OCI-LY3 (cell line): Measurements from ENCODE around the gene LRFN2.

Source experiments
- H2AFZ ChIP-seq: fragments of 200-600, 300-600 bp; shearing (Covaris generic); 2 replicates; pipeline ENCODE4 v1.6.0; 2014; ENCODE audit warnings: antibody characterized with exemption, low read depth, low read length
- H3K27ac ChIP-seq: fragments of 200-600, 300-600 bp; sonication (generic); 2 replicates; pipeline ENCODE4 v1.5.1; 2014; ENCODE audit warnings: mild to moderate bottlenecking, low read length, moderate library complexity, mixed read lengths
- H3K27me3 ChIP-seq: fragments of 200-600, 300-600 bp; sonication (generic); 2 replicates; pipeline ENCODE4 v1.6.1; 2014; ENCODE audit warnings: low read depth, low read length, mixed read lengths
- H3K36me3 ChIP-seq: fragments of 200-600, 300-600 bp; sonication (generic); replicated peaks from 2 replicates; pipeline ENCODE3; 2014; ENCODE audit warnings: low read depth, low read length, mixed read lengths
- H3K4me1 ChIP-seq: fragments of 300-600, 200-600 bp; sonication (generic); 2 replicates; pipeline ENCODE4 v1.6.1; 2014; ENCODE audit warnings: low read length, mixed read lengths
- H3K4me2 ChIP-seq: fragments of 200-600, 300-600 bp; sonication (generic); 2 replicates; pipeline ENCODE4 v1.6.1; 2014; ENCODE audit warnings: low read length, mixed read lengths
- H3K4me3 ChIP-seq: fragments of 300-600, 200-600 bp; sonication (generic); 2 replicates; pipeline ENCODE4 v1.5.1; 2014; ENCODE audit warnings: antibody characterized with exemption, mild to moderate bottlenecking, low read length, moderate library complexity
- H3K79me2 ChIP-seq: fragments of 300-600, 200-600 bp; shearing (Covaris generic); 2 replicates; pipeline ENCODE4 v1.6.1; 2014; ENCODE audit warnings: mild to moderate bottlenecking, low read length, mixed read lengths
- H3K9ac ChIP-seq: fragments of 300-600, 200-600 bp; shearing (Covaris generic); 2 replicates; pipeline ENCODE4 v1.6.0; 2014; ENCODE audit warnings: mild to moderate bottlenecking, low read length, moderate library complexity
- H3K9me3 ChIP-seq: fragments of 200-600, 300-600 bp; shearing (Covaris generic); 2 replicates; pipeline ENCODE4 v1.6.1; 2014; ENCODE audit warnings: low read length, mixed read lengths; ENCODE audit not compliant: insufficient read depth
- H4K20me1 ChIP-seq: fragments of 200-600, 300-600 bp; sonication (generic); 2 replicates; pipeline ENCODE4 v1.6.1; 2016; ENCODE audit warnings: low read length, mixed read lengths; ENCODE audit not compliant: insufficient read depth
- CTCF ChIP-seq: fragments of 200-600, 300-600 bp; sonication (generic); IDR thresholded peaks from 2 replicates; pipeline ENCODE4 v1.5.1; 2014; ENCODE audit warnings: antibody characterized with exemption, low read length, low read depth
- EZH2phosphoT487 ChIP-seq: fragments of 200-600 bp; shearing (Covaris generic); IDR thresholded peaks from 2 replicates; pipeline ENCODE4 v1.6.1; 2018; ENCODE audit warnings: antibody characterized with exemption, mixed run types, low read depth

The LRFN2 gene

GRCh38 chr6:40582892-40583291 lies 4.3 kb downstream of the LRFN2 start:
- Histone ChIP-seq H3K36me3 (no peaks in the 10 kb centered on the region), H3K4me2 (no peak overlapping the region)
- TF ChIP-seq CTCF (peak; percentile 27), EZH2phosphoT487 (no peak)

GRCh38 chr6:40579101-40579500 lies 8.1 kb downstream of the LRFN2 start:
- H3K4me3 ChIP-seq, result no peak overlapping the region
- no peaks in the 10 kb centered on the region for H4K20me1 ChIP-seq
- 0 out of 2 replicates have a peak, but pooled peaks cover 5% of the 10 kb centered on the region for H3K27me3 ChIP-seq
- H2AFZ ChIP-seq, result no peak overlapping the region
- H3K9ac ChIP-seq, result no peak overlapping the region
- peaks cover 7% of the 10 kb centered on the region for H3K4me1 ChIP-seq
- no peaks in the 10 kb centered on the region for H3K36me3 ChIP-seq
- no peak overlapping the region for H3K27ac ChIP-seq
- no peaks in the 10 kb centered on the region for H3K9me3 ChIP-seq
- H3K4me2 ChIP-seq, result no peak overlapping the region
- no peak for TF ChIP-seq EZH2phosphoT487
- no peak for TF ChIP-seq CTCF
- H3K79me2 ChIP-seq, result no peaks in the 10 kb centered on the region

More at GRCh38 chr6:40582892-40583291, 4.3 kb downstream of the LRFN2 start:
- Histone ChIP-seq H3K27ac (no peak overlapping the region), H3K79me2 (no peaks in the 10 kb centered on the region), H3K4me3 (no peak overlapping the region), H3K9ac (no peak overlapping the region), H3K27me3 (0 out of 2 replicates have a peak, but pooled peaks cover 5% of the 10 kb centered on the region), H3K4me1 (no peaks in the 10 kb centered on the region), H3K9me3 (no peaks in the 10 kb centered on the region), H2AFZ (no peak overlapping the region), H4K20me1 (no peaks in the 10 kb centered on the region)

DNA sequence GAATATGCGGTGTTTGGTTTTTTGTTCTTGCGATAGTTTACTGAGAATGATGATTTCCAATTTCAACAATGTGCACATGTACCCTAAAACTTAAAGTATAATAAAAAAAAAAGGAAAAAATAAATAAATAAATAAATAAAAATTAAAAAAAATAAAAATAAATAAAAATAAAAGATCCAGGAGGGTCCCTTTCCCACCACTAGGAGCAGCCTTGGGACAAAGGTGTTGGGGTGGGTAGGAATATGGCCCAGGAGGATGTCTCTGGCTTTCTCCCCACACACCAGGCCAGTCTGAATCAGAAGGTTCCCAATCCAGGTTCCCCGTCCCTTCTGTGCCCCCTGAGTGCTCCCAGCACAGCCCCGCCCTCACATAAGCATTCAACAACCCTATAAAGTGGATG lies 9.5 kb downstream of the LRFN2 start:
- no peak overlapping the region for H3K4me2 ChIP-seq
- no peak for TF ChIP-seq EZH2phosphoT487
- no peak for TF ChIP-seq CTCF
- H3K9ac ChIP-seq, result no peak overlapping the region
- H3K36me3 ChIP-seq, result no peaks in the 10 kb centered on the region
- H3K9me3 ChIP-seq, result no peaks in the 10 kb centered on the region
- H3K4me3 ChIP-seq, result no peak overlapping the region
- 0 out of 2 replicates have a peak, but pooled peaks cover 3% of the 10 kb centered on the region for H4K20me1 ChIP-seq
- H3K27me3 ChIP-seq, result 0 out of 2 replicates have a peak, but pooled peaks cover 5% of the 10 kb centered on the region
- H3K27ac ChIP-seq, result no peak overlapping the region
- H2AFZ ChIP-seq, result no peak overlapping the region
- H3K4me1 ChIP-seq, result peaks cover 19% of the 10 kb centered on the region
- no peaks in the 10 kb centered on the region for H3K79me2 ChIP-seq

DNA sequence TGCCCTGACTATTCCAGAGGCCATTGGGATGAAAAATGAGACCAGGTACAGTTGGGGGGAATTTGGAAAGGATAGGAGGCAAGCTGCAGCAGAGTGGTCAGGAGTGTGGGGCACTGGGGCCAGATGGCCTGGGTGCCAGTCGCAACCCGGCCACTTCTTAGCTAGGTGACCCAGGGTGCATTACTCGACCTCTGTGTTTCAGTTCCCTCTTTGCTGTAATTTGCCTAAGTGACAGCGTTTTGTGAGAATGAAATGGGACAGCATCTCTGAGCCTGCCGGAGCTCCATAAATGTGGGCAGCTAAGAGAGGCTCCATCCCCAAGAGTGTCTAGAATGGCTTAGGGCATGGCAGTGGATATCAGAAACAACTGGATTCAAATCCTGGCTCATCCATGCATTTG lies 13.9 kb downstream of the LRFN2 start:
- 0 out of 2 replicates have a peak, but pooled peaks cover 3% of the 10 kb centered on the region for H4K20me1 ChIP-seq

More for the DNA sequence above, 13.9 kb downstream of the LRFN2 start:
- Histone ChIP-seq H3K27me3 (no peaks in the 10 kb centered on the region), H3K9ac (no peak overlapping the region), H3K4me3 (peak overlapping the region; percentile 19; the same call in 1 of the 2 replicates), H3K4me1 (peaks cover 28% of the 10 kb centered on the region), H3K9me3 (no peaks in the 10 kb centered on the region), H3K79me2 (no peaks in the 10 kb centered on the region), H3K4me2 (peak overlapping the region; percentile 45), H2AFZ (no peak overlapping the region), H3K27ac (no peak overlapping the region), H3K36me3 (no peaks in the 10 kb centered on the region)
- TF ChIP-seq EZH2phosphoT487 (no peak), CTCF (no peak)
